Esophagus squamous epithelium (tissue), 4 donors: ENCODE data around the gene CEP135.
"Not testable (repeated sequence)": the region's sequence is repeated elsewhere in the genome, so short reads cannot be mapped to it uniquely, and the experiment has no call there.

Experiments used
- CTCF ChIP-seq, 6 experiments: fragments of 450-650 bp in 4 of 6; fragments of 200-600 bp in 2 of 6; sonication (generic) in 2 of 6; IDR thresholded peaks; one replicate each; pipeline ENCODE4 v1.5.1; 2016 to 2019; ENCODE audit warnings: antibody characterized with exemption in 6 of 6, mild to moderate bottlenecking in 4 of 6, moderate library complexity in 4 of 6
- POLR2A ChIP-seq, 4 donors: fragments of 450-650 bp; IDR thresholded peaks; one replicate each; pipeline ENCODE4 v1.6.1; 2017; ENCODE audit warnings: antibody characterized with exemption in 4 of 4, mild to moderate bottlenecking in 4 of 4, moderate library complexity in 3 of 4

- not testable (repeated sequence) for TF ChIP-seq CTCF, POLR2A (IDR thresholded peaks at IDR 0.05)
Measured at GRCh38 chr4:55935907-55936306, 12.8 kb upstream of the CEP135 start.
